ENCODE data around the gene GCGR.

Gene GCGR
- long read RNA-seq, donor 1, partial matches to known transcripts: 0 of 3 reads
- long read RNA-seq, donor 1, other reads (novel, unspliced or antisense): 0 of 3 reads
- long read RNA-seq, donor 2: 0 reads
- long read RNA-seq, donor 3, partial matches to known transcripts: 46 of 54 reads
- long read RNA-seq, donor 3, other reads (novel, unspliced or antisense): 8 of 54 reads
- long read RNA-seq, donor 4, partial matches to known transcripts: 0 of 1 reads
- long read RNA-seq, donor 4, other reads (novel, unspliced or antisense): 0 of 1 reads
- long read RNA-seq, donor 5, partial matches to known transcripts: 0 of 2 reads
- long read RNA-seq, donor 5, other reads (novel, unspliced or antisense): 0 of 2 reads
- long read RNA-seq, donor 6: 0 reads
- long read RNA-seq, donor 7: 0 reads
- long read RNA-seq, donor 8, partial matches to known transcripts: 0 of 1 reads
- long read RNA-seq, donor 8, other reads (novel, unspliced or antisense): 0 of 1 reads

DNA sequence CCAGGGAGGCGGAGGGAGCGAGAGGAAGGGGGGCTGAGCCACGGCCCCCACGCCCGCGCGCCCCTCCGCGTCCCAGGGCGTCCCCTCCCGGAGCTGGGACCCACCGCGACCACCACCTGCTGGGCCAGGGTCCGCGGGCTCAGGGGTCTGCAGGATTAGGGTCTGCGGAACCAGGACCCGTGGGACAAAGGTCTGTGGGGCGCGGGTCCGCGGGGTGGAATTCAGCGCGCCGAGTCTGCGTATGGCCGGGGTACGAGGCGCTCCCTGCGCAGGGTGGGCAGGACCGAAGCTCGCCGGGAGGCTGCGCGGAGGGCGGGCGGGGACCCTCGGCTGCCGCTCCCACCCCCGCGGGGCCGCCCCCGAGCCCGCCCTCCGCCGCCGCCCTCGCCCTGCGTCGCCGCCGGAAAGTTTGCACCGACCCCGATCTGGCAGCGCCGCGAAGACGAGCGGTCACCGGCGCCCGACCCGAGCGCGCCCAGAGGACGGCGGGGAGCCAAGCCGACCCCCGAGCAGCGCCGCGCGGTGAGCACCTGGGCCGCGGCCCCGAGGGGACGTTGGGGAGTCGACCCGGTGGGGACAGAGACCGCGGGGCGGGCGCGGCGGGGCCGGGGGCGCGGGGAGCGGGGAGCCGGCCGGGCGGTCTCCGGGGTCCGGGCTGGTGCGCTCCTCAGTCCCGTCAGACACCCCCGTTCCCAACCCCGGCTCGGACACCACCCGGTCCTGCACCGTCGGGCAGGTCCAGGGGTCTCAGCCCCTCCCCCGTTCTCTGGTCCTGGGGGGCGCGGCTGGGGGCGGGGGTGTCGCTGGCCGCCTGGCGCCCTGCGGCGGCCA, at the start of gene GCGR:
Gene GCGR (plus strand): TSS at position 423 of the 831 bp plus-strand sequence. CDS start 4,869 bp downstream, outside the sequence.
- no peak for DNase-seq

DNA sequence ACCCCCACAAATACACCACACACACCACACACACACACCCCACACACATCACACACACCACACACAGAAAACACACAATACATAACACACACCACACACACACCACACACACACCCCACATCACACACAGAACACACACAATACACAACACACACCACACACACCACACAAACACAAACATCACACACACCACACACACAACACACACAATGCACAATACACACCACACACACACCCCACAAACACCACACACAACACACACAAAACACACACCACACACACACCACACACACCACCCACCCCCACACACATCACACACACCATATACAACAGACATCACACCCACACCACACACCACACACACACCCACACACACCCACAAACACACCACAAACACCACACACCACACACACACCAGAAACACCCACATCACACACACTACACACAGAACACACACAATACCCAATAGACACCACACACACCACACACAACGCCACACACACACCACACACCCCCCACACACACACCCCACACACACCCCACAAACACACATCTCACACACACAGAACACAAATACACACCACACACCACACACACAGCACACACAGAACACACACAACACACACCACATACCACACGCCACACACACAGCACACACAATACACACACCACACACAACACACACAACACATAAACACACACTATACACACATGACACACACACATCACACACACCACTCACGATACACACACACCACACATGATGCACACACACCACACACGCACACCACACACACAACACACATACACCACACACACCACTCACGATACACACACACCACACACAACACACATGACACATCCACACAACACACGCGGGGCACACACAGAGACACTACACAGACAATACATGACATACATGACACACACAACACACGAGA, 11.0 kb upstream of the GCGR start:
- no peak for DNase-seq

DNA sequence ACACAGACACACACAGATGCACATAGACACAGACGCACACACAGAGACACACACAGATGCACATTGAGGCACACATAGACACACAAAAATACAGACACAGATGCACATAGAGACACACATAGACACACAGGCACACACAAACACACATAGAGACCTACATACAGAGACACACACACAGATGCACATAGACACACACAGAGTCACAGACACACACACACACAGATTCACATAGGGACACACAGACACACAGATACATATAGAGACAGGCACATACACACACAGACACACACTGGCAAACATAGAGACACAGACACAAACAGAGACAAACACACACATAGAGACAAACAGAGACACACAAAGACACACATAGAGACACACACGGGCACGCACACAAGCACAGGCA, 9.9 kb upstream of the GCGR start:
- DNase-seq: no peak

DNA sequence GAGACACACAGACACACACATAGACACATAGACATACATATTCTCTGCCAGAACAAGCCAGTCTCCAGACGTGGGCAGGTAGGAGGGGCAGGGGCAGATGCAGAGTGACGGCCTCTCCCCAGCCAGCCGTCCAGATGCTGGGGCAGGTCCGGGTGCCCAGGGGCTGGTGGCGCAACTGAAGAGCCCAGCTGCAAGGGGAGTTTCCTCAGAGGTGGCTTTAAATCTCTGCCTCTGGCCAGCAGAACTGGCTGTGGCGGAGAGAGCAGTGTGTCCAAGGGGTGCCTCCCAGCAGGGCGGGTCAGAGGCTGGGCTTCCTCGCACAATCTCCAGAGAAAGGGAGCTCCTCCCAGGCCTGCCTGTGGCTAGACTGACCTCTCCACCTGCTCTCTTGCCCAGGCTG, 9.4 kb upstream of the GCGR start:
- DNase-seq: no peak

DNA sequence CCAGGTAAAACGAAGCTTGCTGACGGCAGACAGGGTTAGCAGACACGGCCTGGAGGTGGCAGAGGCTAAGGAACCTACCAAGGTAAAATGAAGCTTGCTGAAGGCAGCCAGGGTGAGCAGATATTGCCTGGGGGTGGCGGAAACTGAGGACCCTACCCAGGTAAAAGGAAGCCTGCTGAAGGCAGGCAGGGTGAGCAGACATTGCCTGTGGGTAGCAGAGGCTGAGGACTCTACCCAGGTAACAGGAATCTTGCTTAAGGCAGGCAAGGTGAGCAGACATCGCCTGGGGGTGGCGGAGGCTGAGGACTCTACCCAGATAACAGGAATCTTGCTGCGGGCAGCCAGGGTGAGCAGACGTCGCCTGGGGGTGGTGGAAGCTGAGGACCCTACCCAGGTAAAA, 2.6 kb upstream of the GCGR start:
- DNase-seq: no peak

DNA sequence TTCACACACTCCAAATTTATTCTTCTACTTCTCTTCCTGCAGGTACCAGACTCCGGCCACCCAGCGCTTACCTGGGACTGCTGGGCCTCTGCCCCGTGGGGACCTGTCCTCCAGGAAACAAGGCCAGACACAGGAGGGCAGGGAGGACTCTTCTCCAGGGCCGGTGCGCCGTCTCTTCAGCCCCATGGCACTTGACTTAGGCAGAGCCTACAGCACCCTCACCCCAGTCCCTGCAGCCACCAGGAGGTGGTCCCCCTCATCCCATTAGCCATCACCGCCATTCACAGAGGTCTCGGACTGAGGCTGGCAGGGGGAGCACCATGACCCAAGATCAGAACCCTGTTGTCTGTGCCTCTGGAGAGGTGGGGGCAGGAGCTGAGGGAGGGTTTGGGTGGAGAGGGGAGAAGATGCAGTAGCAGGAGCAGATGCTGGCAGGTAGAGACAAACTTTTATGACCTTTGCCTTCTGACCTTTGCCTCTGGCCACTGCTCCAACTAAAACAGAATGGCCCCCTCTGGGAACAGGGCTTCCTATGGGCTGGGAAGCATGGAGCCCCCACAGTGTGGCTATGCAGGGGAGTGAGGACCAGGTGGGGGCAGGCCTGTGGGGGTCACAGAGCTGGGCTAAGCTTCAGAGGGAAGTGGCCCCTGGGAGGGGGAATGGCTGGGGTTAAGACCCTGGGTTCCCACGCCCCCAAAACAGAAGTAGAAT, 1.7 kb upstream of the GCGR start:
- no peak for DNase-seq

DNA sequence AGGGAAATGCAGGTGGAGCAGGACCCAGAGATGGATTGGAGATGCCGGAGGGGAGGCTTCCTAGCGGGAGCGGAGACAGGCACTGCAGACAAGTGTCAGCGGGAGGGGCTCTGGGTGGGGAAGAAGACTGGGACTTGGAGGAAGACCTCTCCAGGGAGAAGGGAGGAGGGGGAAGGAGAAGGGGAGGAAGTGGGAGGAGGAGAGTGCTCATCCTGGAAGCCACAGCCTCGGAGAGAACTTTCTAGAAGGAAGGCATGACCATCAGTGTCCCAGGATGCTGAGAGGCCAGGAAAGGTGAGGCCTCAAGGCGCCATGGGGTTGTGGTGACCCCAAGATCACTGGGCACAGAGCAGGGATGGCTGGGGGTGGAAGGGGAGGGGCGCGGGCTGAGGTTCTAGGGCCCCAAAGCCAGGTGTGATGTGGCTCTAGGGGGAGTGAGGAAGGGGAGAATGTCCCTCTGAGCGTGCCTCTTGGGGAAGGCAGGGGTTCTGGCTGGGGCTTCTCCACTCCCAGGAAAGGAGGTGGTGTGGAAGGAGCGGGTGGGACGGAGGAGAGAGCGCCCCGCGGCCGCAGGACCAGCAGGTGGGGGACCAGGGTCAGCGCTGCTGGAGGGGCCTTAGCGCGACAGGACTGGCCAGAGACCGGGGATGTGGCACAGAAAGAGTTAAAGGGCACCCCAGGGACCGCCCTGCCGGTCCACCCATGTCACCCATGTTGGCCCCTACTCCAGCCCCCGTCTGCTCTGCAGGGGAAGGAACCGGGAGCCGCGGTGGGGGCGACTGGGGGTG, 900 bp upstream of the GCGR start:
- DNase-seq: no peak

DNA sequence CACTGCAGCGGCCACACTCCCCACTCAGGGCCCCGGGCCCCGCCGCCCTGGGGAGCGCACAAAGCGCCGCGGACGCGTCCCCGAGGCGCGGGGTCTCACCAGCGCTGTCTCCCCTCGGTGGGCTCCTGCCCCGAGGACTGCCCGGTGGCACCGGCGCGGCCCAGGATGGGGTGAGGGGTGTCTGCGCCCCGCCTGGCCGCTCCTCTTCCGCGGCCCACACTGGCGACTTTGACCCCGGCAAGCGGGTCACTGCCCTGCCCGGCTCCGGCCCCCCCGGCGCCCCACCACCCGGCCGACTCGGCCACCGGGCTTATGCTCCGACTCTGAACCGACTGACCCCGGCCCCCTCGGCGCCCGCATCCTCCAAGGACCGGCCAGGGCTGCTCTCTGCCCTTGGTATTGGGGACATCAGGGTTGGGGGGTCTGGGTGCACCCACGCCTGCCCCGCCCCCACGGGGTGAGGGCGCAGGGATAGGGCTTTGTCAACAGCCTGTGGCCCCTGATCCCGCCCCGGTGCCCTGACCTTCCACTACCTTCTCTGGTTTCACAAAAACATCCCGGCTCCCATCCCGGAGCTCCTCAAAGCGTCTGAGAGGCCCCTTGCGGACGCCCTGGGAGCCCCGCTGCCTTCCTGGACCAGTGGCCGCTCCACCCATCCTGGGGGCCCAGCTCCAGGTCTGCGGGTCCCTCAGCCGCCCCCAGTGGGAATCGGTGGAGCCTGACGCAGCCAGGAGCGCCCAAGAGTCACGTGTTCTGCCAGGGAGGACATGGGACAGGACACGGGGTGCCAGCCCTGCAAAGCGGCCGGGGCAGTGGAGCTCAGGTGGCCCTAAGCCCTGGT, 829 bp downstream of the GCGR start:
- peak; percentile 42 for DNase-seq

DNA sequence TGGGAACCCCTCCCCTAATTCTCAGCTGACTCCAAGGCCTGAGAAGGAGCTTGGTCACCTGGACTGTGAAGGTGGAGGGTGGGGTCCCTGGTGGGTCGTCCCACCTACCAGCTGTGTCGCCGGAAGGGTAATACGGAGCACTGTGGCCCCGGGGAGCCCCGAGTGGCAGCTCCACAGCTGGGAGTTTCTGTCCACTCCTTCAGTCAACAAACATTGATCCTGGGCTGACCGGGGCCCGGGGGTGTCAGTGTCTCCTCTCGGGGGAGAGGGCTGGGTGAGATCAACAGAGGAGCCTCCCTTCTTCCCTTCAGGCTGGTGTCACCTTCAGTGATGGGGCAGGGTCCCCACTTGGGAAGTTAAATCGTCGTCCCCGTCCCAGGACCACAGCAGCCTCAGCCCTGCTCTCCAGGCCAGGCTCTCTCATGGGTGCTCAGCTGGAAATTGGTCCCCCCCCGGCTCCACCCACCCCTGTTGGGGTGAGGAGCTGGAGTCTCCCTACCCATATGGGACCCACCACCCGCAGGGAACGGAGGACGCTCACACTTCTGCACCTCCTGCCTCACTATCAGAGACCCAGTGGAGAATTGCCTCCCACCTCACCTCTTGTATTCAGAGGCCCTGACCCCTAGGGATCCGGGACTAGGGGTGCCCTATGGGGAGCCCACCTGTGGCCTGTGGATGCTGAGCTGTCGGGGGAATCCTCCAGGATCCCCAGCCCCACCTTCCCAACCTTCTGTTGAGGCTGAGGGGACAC, 1.9 kb downstream of the GCGR start:
- no peak for DNase-seq

DNA sequence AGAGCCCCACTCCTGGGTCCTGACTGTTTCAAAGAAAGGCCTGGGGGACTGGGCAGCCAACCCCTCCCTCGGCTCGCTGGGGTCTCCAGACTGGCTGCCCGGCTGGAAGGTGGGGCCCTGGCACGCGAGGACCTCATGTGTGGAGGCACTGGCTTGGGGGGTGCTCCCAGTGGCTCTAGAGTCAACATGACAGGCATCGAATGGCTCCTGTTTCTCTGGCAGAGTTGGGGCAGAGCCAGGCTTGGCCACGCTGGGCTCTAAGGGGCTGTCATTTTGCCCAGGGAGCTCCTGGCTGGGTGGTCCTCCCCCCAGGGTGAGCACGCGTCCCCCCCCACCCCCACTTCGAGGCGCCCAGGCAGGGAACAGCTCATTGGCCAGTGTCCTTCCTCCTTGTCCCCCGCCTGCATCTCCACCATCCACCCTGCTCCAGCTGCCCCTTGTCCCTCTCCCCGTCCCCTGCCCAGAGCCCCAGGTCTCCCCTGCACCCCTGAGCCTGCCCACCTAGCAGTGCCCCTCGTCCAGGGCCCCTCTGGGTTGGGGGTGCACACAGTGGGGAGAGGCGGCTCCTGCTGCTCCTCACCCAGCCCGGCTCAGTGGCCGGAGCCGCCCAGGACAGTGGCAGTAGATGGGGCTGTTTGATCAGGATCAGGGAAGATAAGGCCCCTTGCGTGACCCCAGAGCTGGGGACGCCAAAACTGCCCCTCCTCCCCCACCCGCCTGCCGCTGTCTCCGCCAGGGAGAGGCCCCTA, 2.7 kb downstream of the GCGR start:
- DNase-seq: no peak

DNA sequence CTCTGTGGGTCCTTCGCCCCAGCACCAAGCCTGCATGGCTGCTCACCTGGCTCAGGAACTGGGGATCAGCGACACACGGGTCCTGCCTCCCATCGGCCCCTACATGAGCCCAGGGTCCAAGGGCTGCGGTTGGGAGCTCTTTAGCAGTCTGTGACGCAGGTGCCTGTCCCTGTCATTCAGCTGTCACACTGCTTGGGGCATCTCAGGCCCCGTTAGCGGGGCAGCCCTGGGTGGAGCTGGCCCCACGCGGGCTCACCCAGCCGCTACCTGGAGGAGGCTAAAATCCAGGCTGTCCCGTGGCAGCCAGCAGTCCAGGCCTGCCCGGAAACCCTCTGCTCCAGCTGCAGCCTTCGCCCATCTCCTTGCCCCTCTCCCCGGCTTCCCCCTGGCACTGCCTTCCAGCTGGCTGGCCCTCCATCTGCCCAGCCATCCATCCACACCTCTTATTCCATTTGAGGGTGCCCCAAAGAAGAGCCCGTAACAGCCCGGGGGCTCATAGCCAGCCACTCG, 3.3 kb downstream of the GCGR start:
- DNase-seq: no peak

DNA sequence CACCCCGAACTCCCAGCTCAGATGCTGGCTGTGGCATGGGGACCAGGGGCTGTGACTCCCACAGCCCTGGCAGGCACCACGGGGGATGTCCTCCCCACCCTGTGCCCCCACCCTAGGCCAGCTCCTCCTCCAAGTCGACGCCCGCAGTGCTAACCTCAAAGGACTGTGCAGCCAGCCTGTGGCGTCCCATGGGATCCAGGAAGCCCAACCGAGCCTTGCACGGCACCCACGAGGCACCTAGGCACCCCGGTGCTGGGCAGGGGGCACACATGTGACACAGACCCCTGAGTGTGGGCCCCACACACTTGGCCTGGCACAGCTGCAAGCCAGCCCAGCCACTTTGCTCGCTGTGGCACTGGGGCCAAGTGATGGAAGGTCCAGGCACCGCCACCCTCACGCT, 3.9 kb downstream of the GCGR start:
- DNase-seq: no peak

DNA sequence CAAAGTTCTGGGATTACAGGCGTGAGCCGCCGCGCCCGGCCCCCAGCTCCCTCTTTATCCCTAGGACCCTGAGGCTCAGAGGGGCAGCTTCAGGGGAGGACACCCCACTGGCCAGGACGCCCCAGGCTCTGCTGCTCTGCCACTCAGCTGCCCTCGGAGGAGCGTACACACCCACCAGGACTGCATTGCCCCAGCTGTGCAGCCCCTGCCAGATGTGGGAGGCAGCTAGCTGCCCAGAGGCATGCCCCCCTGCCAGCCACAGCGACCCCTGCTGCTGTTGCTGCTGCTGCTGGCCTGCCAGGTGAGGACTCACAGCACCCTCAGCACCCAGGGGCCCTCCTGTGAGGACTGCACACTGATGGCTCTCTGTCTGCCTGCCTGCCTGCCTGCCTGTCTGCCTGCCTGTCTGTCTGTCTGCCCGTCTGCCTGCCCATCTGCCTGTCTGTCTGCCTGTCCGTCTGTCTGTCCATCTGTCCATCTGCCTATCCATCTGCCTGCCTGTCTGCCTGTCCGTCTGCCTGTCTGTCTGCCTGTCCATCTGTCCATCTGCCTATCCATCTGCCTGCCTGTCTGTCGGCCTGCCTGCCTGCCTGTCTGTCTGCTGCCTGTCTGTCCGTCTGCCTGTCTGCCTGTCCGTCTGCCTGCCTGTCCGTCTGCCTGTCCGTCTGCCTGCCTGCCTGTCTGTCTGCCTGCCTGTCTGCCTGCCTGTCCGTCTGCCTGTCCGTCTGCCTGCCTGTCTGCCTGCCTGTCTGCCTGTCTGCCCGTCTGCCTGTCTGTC, 5.0 kb downstream of the GCGR start:
- DNase-seq: no peak

DNA sequence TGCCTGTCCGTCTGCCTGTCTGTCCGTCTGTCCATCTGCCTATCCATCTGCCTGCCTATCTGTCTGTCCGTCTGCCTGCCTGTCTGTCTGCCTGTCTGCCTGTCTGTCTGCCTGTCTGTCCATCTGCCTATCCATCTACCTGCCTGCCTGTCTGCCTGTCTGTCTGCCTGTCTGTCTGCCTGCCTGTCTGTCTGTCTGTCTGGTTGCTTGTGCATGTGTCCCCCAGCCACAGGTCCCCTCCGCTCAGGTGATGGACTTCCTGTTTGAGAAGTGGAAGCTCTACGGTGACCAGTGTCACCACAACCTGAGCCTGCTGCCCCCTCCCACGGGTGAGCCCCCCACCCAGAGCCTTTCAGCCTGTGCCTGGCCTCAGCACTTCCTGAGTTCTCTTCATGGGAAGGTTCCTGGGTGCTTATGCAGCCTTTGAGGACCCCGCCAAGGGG, 5.6 kb downstream of the GCGR start:
- no peak for DNase-seq

DNA sequence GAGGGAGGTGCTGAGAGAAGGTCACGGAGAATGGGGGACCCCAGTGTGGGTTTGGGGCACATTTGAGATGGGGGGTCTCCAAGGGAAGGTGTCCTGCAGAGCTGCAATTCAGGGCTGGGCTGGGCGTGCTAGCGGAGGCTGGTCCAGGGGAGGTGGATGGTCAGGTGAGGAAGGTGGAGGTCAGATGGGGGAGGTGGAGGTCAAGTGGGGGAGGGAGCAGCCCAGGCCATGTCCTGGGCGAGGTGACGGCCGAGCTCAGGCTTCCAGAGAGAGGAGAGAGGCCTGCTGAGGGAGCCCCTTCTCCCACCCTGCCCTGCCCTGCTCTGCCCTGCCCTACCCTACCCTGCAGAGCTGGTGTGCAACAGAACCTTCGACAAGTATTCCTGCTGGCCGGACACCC, 6.5 kb downstream of the GCGR start:
- DNase-seq: no peak

DNA sequence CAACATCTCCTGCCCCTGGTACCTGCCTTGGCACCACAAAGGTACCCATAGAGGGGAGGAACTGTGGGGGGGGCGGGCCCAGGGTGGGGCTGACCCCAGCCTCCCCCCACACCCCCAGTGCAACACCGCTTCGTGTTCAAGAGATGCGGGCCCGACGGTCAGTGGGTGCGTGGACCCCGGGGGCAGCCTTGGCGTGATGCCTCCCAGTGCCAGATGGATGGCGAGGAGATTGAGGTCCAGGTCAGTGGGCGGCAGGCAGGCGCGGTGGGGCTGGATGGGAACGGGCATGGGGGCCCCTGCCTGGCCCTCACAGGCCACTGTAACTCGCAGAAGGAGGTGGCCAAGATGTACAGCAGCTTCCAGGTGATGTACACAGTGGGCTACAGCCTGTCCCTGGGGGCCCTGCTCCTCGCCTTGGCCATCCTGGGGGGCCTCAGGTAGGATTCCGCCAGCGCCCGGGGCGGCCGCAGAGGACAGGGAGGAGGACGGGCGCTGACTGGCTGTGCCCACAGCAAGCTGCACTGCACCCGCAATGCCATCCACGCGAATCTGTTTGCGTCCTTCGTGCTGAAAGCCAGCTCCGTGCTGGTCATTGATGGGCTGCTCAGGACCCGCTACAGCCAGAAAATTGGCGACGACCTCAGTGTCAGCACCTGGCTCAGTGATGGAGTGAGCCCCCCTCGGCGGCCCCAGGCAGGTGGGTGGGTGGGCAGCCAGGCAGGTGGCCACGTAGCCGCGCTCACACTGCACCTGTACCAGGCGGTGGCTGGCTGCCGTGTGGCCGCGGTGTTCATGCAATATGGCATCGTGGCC, 7.1 kb downstream of the GCGR start:
- DNase-seq: no peak

Measured in right kidney (tissue), 9 donors.